Measurements from ENCODE around the gene TRAF2.

Gene TRAF2

DNA sequence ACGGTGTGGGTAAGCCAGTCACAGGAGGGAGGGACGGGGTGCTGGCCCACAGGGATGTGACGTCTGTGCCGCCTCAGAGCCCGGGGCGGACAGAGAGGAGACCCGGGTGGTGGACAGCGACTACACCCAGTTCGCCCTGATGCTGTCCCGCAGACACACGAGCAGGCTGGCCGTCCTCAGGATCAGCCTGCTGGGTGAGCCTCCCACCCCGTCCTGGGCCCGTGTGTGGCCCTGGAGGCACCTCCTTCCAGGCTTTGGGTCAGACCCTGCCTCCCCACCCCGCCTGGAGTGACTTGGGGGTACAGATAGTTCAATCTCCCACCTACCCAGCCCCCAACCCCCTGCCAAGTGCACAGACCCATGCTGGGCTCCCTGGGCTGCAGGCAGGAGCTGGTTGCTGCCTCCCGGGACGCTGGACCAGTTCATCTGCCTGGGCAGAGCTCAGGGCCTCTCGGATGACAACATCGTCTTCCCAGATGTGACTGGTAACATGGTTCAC is 67.5 kb downstream of the TRAF2 start:
- H3K4me2 ChIP-seq, result no peak overlapping the region
- no peak overlapping the region for H3K27ac ChIP-seq
- no peaks in the 10 kb centered on the region for H3K79me2 ChIP-seq (ENCODE audit: insufficient read depth, low read depth)
- peaks cover 10% of the 10 kb centered on the region for H3K4me1 ChIP-seq (ENCODE audit: low read depth, poor library complexity, severe bottlenecking)
- no peak overlapping the region for H3K9ac ChIP-seq
- H2AFZ ChIP-seq (ENCODE audit: low read depth), result no peak overlapping the region
- no peak overlapping the region for H3K4me3 ChIP-seq (IDR thresholded peaks at IDR 0.05; ENCODE audit: insufficient read depth, low read depth, low read length)
- no peaks in the 10 kb centered on the region for H4K20me1 ChIP-seq (ENCODE audit: insufficient read depth)
- TF ChIP-seq, protein P1, sequence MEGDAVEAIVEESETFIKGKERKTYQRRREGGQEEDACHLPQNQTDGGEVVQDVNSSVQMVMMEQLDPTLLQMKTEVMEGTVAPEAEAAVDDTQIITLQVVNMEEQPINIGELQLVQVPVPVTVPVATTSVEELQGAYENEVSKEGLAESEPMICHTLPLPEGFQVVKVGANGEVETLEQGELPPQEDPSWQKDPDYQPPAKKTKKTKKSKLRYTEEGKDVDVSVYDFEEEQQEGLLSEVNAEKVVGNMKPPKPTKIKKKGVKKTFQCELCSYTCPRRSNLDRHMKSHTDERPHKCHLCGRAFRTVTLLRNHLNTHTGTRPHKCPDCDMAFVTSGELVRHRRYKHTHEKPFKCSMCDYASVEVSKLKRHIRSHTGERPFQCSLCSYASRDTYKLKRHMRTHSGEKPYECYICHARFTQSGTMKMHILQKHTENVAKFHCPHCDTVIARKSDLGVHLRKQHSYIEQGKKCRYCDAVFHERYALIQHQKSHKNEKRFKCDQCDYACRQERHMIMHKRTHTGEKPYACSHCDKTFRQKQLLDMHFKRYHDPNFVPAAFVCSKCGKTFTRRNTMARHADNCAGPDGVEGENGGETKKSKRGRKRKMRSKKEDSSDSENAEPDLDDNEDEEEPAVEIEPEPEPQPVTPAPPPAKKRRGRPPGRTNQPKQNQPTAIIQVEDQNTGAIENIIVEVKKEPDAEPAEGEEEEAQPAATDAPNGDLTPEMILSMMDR (conservative IDR thresholded peaks at IDR 0.05; ENCODE audit: low read depth, low read length), result no peak
- H3K27me3 ChIP-seq (ENCODE audit: insufficient read depth, low read depth), result peaks cover 7% of the 10 kb centered on the region; the same call in 1 of the 2 replicates
- no peaks in the 10 kb centered on the region for H3K36me3 ChIP-seq (ENCODE audit: insufficient read depth)

DNA sequence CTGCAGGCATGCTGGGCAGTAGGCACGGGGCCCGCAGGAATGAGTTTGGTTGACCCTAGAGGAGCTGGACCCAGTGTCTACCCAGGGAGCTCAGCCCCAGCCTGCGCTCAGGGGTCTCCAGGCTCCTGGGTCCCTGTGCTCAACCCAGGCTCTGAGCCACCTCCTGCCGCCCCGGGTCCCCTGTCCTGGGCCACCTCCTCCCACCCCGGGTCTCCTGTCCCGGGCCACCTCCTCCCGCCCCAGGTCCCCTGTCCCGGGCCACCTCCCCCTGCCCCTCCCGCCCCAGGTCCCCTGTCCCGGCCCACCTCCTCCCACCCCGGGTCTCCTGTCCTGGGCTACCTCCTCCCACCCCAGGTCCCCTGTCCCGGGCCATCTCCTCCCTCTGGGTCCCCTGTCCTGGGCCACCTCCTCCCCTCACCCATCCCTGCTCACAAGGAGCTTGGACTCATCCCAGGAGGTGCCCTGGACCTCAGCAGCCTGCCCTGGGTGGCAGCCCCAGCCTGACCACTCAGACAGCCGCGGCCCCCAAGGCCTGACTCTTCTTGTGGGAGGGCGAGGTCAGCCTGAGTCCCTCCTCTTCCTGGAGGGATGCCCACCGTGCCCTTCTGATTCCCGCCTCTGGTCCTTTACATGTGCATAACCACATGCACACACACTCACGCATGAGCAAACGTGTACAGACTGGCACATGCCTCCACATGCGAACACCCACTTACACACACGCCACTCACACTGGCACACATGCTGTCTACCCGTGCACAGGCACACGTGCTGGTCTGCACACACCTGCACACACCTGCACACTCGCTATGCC is 68.2 kb downstream of the TRAF2 start:
- no peaks in the 10 kb centered on the region for H4K20me1 ChIP-seq (ENCODE audit: insufficient read depth)
- no peaks in the 10 kb centered on the region for H3K79me2 ChIP-seq (ENCODE audit: insufficient read depth, low read depth)
- peaks cover 7% of the 10 kb centered on the region; the same call in 1 of the 2 replicates for H3K27me3 ChIP-seq (ENCODE audit: insufficient read depth, low read depth)
- H3K4me1 ChIP-seq (ENCODE audit: low read depth, poor library complexity, severe bottlenecking), result peaks cover 9% of the 10 kb centered on the region
- H3K36me3 ChIP-seq (ENCODE audit: insufficient read depth), result no peaks in the 10 kb centered on the region
- H3K4me3 ChIP-seq (IDR thresholded peaks at IDR 0.05; ENCODE audit: insufficient read depth, low read depth, low read length), result no peak overlapping the region
- no peak overlapping the region for H3K9ac ChIP-seq
- no peak overlapping the region for H2AFZ ChIP-seq (ENCODE audit: low read depth)
- H3K27ac ChIP-seq, result no peak overlapping the region
- H3K4me2 ChIP-seq, result no peak overlapping the region
- TF ChIP-seq, protein P1 (conservative IDR thresholded peaks at IDR 0.05; ENCODE audit: low read depth, low read length), result no peak

- TF ChIP-seq, protein P1 (conservative IDR thresholded peaks at IDR 0.05; ENCODE audit: low read depth, low read length), result no peak
- H2AFZ ChIP-seq (ENCODE audit: low read depth), result no peak overlapping the region
- H4K20me1 ChIP-seq (ENCODE audit: insufficient read depth), result no peaks in the 10 kb centered on the region
- H3K4me1 ChIP-seq (ENCODE audit: low read depth, poor library complexity, severe bottlenecking), result peaks cover 16% of the 10 kb centered on the region
- no peaks in the 10 kb centered on the region for H3K79me2 ChIP-seq (ENCODE audit: insufficient read depth, low read depth)
- H3K27me3 ChIP-seq (ENCODE audit: insufficient read depth, low read depth), result peaks cover 7% of the 10 kb centered on the region; the same call in 1 of the 2 replicates
- H3K9ac ChIP-seq, result no peak overlapping the region
- H3K4me3 ChIP-seq (IDR thresholded peaks at IDR 0.05; ENCODE audit: insufficient read depth, low read depth, low read length), result no peak overlapping the region
- no peak overlapping the region for H3K4me2 ChIP-seq
- no peak overlapping the region for H3K27ac ChIP-seq
- no peaks in the 10 kb centered on the region for H3K36me3 ChIP-seq (ENCODE audit: insufficient read depth)
These were observed 69.1 kb downstream of the TRAF2 start for GRCh38 chr9:136955202-136955942.

GRCh38 chr9:136955943-136956335 is 69.6 kb downstream of the TRAF2 start:
- Histone ChIP-seq H4K20me1 (ENCODE audit: insufficient read depth) (no peaks in the 10 kb centered on the region), H3K4me2 (no peak overlapping the region), H3K4me1 (ENCODE audit: low read depth, poor library complexity, severe bottlenecking) (peaks cover 12% of the 10 kb centered on the region), H3K36me3 (ENCODE audit: insufficient read depth) (no peaks in the 10 kb centered on the region), H3K27me3 (ENCODE audit: insufficient read depth, low read depth) (peaks cover 7% of the 10 kb centered on the region; the same call in 1 of the 2 replicates), H3K9ac (no peak overlapping the region), H3K4me3 (IDR thresholded peaks at IDR 0.05; ENCODE audit: insufficient read depth, low read depth, low read length) (no peak overlapping the region), H3K79me2 (ENCODE audit: insufficient read depth, low read depth) (no peaks in the 10 kb centered on the region), H2AFZ (ENCODE audit: low read depth) (no peak overlapping the region), H3K27ac (no peak overlapping the region)
- TF ChIP-seq, protein P1 (conservative IDR thresholded peaks at IDR 0.05; ENCODE audit: low read depth, low read length), result no peak
